Kidney epithelial cell (primary cell): ENCODE measurements around the gene GID8. TPM values are rescaled to one million over a fixed set of nuclear protein-coding genes. Genes with fewer than 3 reads are reported as not detected.

Experiments
- DNase-seq: peaks from one replicate; pipeline ENCODE4 v3.0.0-alpha.2; 2010; ENCODE audit warnings: low read depth
- H3K27me3 ChIP-seq: 2 replicates; pipeline ENCODE4 v1.6.0; 2011; ENCODE audit warnings: low read length; ENCODE audit not compliant: control insufficient read depth, insufficient read depth
- H3K36me3 ChIP-seq: 2 replicates; pipeline ENCODE4 v1.5.1; 2011; ENCODE audit warnings: low read length; ENCODE audit not compliant: control insufficient read depth, insufficient read depth
- H3K4me3 ChIP-seq: 2 replicates; pipeline ENCODE4 v1.5.1; 2011; ENCODE audit warnings: low read depth, mild to moderate bottlenecking, control low read depth, low read length
- total RNA-seq: library from RNA; depleted of rRNA; stranded (reverse); fragments of >200 nt; gene quantifications from 2 replicates; pipeline ENCODE4 v1.2.3, GENCODE V29; 2015
- TF ChIP-seq, protein P1 (sequence below): IDR thresholded peaks from 2 replicates; pipeline ENCODE4 v1.5.1; 2011; ENCODE audit warnings: mild to moderate bottlenecking, moderate library complexity, low read length, control low read depth, inconsistent platforms; ENCODE audit not compliant: insufficient read depth, poor library complexity, severe bottlenecking

GID8 gene
- total RNA-seq, 1 donor from 2014 or later = 32.9 TPM

DNA sequence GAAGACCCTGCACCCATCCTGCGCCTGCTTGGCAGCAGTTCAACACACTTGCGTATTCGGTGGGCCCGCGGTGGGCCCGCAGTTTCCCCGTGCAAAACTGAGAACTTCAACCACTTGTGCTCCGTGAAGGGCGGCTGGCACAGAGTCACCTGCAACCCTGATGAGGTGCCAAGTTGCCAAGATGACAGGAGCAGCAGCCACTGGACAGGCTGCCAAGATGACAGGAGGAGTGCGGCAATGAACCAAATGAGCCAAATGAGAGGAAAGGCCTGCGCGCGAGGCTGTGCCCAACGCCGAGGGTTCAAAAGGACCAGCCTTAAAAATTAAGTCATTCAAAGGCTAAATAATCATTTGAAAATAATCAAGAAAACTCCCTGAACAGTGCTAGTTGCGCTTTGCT is 31.7 kb upstream of the GID8 start:
- Histone ChIP-seq H3K36me3 (peaks cover 13% of the 10 kb centered on the region), H3K4me3 (no peak overlapping the region), H3K27me3 (no peaks in the 10 kb centered on the region)
- DNase-seq = no peak
- TF ChIP-seq, protein P1, sequence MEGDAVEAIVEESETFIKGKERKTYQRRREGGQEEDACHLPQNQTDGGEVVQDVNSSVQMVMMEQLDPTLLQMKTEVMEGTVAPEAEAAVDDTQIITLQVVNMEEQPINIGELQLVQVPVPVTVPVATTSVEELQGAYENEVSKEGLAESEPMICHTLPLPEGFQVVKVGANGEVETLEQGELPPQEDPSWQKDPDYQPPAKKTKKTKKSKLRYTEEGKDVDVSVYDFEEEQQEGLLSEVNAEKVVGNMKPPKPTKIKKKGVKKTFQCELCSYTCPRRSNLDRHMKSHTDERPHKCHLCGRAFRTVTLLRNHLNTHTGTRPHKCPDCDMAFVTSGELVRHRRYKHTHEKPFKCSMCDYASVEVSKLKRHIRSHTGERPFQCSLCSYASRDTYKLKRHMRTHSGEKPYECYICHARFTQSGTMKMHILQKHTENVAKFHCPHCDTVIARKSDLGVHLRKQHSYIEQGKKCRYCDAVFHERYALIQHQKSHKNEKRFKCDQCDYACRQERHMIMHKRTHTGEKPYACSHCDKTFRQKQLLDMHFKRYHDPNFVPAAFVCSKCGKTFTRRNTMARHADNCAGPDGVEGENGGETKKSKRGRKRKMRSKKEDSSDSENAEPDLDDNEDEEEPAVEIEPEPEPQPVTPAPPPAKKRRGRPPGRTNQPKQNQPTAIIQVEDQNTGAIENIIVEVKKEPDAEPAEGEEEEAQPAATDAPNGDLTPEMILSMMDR = no peak

DNA sequence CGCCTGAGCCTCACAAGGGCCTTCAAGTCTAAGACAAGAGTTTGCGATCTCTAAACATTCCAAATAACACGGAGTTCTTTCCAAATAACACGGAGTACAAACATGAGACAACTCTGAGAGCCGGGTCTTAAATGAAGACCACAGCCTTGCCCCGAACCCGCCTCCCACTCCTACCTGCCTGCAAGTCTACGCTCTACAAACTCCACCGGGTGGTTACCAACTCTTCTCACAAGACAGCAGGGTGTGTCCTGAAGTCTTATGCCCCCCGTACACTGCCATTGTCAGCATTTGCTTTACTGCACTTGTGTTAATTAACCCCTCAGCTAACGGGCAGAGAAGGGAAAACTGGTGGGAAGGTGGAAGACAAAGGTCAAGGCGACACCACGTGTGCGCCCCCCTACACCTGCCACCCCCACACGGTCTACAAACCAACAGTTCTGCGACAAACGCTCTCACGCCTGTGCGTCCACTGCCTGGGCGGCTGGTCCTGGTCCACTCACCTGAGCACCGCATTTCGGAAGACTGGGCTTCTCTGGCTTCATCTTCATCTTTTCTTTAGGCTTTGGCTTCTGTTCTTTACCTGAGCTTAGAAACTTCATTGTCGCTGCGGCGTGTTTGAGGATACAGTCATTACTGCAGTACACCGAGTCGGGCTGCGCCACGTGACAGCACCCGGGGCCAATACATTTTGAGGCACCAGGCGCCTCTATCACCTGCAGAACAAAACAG is 31.1 kb upstream of the GID8 start:
- DNase-seq = no peak
- no peaks in the 10 kb centered on the region for H3K27me3 ChIP-seq
- H3K4me3 ChIP-seq = no peak overlapping the region
- H3K36me3 ChIP-seq = peaks cover 13% of the 10 kb centered on the region
- TF ChIP-seq, protein P1 = no peak

DNA sequence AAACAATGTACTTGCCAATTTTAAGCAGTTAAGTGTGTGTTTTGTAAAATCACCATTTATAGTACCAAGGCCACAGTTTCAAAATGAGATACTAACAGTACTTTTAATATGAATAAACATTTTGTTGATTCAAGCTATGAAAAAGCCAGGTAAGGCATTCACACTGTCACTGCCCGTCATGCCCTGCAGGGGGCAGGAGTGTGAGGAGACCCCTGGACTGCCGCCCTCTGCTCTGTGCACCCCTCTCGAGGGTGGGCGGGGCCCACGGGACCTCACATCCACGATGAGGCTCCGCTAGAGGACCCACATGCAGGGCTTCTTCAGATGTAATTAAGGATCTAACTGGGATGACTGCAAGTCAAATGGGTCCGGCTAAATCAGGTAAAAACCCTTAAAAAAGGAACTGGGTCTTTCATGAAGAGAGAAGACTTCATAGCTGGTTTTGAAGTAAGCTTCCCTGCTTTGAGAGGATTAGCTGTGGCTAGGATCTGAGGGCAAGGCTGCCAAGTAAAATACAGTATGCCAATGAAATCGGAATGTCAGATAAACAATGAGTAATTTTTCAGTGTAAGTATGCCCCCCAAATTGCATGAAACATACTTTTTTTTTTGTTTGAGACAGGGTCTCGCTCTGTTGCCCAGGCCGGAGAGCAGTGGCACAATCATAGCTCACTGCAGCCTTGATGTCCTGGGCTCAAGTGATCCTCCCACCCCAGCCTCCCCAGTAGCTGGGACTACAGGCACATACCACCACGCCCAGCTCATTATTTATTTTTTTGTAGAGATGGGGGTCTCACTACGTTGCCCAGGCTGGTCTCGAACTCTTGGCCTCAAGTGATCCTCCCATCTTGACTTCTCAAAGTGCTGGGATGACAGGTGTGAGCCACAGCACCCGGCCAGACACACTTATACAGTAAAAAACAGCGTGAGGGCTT is 30.3 kb upstream of the GID8 start:
- Histone ChIP-seq H3K36me3 (peaks cover 14% of the 10 kb centered on the region), H3K4me3 (no peak overlapping the region), H3K27me3 (no peaks in the 10 kb centered on the region)
- DNase-seq = no peak
- TF ChIP-seq, protein P1 = peak; percentile 64

DNA sequence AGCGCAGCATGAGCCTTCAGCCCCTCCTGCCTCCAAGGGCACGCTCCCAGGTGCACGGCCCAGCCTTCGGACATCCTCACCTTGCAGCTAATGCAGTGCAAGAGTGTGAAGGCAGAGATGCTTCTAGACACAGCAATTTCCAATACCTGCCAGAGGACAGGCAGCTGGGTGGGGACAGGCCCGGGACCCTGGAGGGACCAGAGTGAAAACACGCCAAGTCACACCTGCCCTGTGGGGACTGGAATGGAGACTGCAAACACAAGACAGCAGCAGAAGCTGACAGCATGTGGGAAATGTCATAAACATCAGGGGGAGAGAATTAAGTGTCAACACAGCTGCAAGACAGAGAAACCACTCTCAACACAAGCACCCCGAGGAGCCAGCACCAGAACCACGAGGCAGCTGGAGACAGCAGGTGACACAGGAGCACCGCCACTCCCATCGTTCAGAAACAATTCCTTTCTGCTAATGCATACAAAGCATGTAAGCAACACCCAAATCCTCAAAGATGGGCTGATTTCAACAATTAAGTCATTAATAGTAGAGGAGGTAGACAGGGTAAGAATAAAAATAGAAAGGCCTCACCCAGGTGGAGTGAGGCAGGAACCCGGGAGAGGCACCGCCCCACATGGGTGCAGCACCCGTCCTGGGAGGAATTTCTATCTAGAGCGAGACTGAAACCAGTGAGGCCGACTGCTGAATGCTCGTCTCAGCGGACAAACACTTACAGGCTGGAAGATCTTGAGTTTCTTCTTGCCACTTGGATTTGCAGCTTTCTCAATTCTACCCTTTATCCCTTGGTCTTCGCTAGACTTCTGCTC is 28.8 kb upstream of the GID8 start:
- no peak for DNase-seq
- TF ChIP-seq, protein P1 = no peak
- no peaks in the 10 kb centered on the region for H3K27me3 ChIP-seq
- no peak overlapping the region for H3K4me3 ChIP-seq
- H3K36me3 ChIP-seq = peaks cover 11% of the 10 kb centered on the region

DNA sequence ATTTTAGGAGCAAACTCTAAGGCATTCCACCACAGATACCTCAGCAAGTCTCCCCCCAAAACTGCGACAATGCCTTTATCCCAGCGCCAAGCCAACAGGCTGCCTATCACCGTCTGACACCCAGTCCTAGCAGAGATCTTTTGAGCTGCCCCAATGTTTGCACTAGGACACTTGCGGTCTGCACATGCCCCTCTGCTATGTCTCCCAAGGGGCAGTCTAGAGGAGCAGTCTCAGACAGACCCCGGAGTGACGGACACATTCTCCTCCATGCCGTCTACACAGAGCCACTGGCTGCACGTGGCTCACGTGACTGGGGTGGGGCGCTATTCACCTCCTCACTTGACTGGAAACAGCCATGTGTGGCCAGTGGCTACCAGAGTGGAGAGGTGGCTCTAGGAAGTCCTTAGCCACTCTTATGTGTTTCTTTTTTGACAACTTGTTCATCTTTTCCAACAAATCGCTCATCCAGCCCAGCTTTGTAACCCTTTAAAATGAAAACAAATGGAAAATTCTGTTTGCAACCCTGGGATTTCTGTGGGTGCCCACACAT is 27.7 kb upstream of the GID8 start:
- Histone ChIP-seq H3K36me3 (peaks cover 11% of the 10 kb centered on the region), H3K4me3 (no peak overlapping the region), H3K27me3 (no peaks in the 10 kb centered on the region)
- no peak for DNase-seq
- TF ChIP-seq, protein P1 = no peak
